GM18505 (cell line): Measurements from ENCODE around the gene OR52E2.
"Not testable (repeated sequence)": the region's sequence is repeated elsewhere in the genome, so short reads cannot be mapped to it uniquely, and the experiment has no call there.

Experiments
- ATAC-seq: cut with Tn5 transposase; IDR thresholded peaks from one replicate; pipeline ENCODE4 v1.9.1; 2021; ENCODE audit not compliant: unreplicated experiment
- POLR2A ChIP-seq: IDR thresholded peaks from 4 replicates; pipeline ENCODE4 v1.6.1; 2011; ENCODE audit warnings: borderline replicate concordance; ENCODE audit not compliant: insufficient read depth, insufficient read length; ENCODE audit errors: extremely low read depth

The OR52E2 gene

DNA sequence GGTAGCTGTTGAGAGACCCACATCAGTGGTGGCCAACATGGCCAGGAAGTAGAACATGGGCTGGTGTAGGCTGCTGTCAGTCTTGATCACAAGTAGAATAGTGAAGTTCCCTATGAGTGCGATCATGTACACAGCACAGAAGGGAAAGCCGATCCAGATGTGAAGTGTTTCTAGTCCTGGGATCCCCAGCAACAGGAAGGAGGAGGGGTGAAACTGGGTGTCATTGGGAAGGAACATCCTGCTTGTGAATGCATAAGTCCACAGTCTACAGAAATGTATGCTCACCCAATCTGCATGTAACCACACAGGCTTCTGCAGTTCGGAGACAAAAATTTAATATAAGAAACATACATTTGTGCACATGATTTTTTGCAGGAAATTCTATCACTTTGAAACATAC is at the start of gene OR52E2:
Gene OR52E2, minus strand, starts transcription at position 237 of the 400 bp plus-strand sequence. Its CDS starts 0 bp downstream, at position 237.
- TF ChIP-seq POLR2A = no peak
- ATAC-seq = no peak

GRCh38 chr11:5107285-5107684 is 47.9 kb upstream of the OR52E2 start:
- peak; percentile 50 for ATAC-seq
- no peak for TF ChIP-seq POLR2A

GRCh38 chr11:5103066-5103465 is 43.6 kb upstream of the OR52E2 start:
- no peak for ATAC-seq
- TF ChIP-seq POLR2A = no peak

DNA sequence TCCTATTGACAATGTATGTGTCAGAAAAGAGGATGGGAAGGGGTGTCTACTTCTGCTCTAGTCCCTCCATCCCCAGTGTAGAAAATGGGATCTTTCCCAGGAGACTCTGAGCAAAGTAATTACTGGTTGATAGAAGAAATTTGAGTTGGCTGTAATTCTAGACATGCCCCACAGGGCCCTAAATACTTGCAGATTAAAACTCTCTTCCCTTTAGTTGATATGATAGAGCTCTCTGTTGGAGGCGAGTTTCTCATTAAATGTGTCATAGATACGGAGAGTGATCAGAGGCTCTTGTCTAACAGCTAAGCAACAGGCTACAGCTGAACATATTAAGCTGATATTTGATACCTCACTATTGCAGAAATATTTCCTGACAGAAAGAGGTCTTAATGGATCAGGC is 42.8 kb upstream of the OR52E2 start:
- TF ChIP-seq POLR2A = no peak

DNA sequence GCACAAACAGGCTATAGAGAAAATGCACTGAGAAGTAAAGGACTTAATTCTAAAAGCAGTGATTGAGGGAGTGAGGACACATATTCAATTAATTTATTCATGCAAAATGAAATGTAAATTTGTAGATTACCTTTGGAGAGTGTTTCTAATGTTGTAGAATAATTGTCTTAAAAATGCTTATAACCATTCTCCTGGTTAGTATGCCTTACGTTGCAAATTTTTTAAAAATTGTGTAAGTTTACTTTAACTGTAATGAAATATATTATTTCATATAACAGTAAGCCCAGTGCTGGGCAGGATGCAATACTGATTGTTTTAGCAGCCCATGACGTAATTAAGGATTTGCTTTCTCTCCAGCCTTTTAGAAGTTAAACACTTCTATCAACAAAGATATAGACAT is 36.6 kb upstream of the OR52E2 start:
- no peak for ATAC-seq
- no peak for TF ChIP-seq POLR2A

More for the DNA sequence above, 42.8 kb upstream of the OR52E2 start:
- ATAC-seq = no peak

GRCh38 chr11:5092821-5093585 is 33.6 kb upstream of the OR52E2 start:
- ATAC-seq = no peak
- no peak for TF ChIP-seq POLR2A

DNA sequence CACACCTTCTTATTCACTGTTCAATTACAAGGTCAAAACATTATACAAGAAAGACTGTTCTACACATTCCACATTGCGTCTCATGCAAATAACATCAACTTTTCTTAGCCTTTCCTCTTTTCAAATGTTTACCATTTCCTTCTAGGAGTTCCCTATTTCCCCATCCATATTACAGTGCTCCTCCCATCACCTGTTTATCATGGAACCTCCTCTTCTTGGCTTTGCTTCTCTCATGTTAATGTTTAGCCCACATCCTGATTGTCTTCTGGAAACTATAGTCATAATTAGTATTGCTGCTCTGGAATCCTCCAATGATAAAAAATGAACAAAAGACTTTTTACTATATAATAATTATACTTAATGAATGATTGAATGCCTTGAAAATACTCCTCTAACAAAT is 31.2 kb upstream of the OR52E2 start:
- ATAC-seq = no peak
- TF ChIP-seq POLR2A = no peak

- TF ChIP-seq POLR2A = no peak
- ATAC-seq = no peak
These were observed 29.1 kb upstream of the OR52E2 start for GRCh38 chr11:5088556-5088955.

- no peak for ATAC-seq
- no peak for TF ChIP-seq POLR2A
These were observed 24.2 kb upstream of the OR52E2 start for GRCh38 chr11:5083602-5084001.

- ATAC-seq = no peak
- TF ChIP-seq POLR2A = no peak
These were observed 22.0 kb upstream of the OR52E2 start for GRCh38 chr11:5081405-5081804.

DNA sequence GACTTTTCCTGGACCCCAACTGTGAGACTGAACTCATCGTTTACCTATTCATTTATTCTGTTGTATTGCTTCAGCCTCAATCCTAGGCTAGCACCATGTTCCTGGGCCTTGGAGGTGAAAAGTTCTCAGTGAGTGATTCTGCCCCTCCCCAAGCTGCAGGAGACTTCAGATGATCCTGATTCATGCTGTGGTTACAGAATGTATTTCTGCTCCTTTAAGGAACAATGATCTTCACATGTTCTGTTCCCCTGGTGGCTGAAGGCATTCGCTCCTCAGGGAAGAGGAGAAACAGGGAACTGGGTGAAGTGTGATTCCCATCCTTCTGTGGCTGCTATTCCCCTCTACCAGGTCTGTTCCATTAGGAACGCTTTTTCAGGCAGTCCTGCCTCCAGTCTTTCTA is 12.4 kb upstream of the OR52E2 start:
- ATAC-seq = no peak
- TF ChIP-seq POLR2A = no peak

DNA sequence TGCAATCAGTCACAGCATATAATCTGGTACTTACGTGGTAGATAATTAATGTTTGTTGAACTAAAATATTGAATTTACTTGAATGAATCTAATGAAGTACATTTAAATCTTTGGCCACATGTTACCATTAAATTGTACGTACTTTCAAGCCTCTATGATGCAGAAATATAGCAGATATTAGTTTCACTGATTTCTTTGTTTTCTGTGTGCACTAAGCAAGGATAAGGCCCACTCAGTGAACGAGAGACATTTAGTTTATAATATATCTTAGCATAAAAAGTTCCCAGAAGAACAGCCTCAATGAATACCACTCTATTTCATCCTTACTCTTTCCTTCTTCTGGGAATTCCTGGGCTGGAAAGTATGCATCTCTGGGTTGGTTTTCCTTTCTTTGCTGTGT is 9.8 kb upstream of the OR52E2 start, which contains the start of gene OR52E1:
Gene OR52E1, plus strand, starts transcription at position 301 of the 400 bp plus-strand sequence.
- no peak for ATAC-seq
- TF ChIP-seq POLR2A = no peak

- TF ChIP-seq POLR2A = no peak
- ATAC-seq = no peak
These were observed 5.6 kb upstream of the OR52E2 start for GRCh38 chr11:5065027-5065426.

DNA sequence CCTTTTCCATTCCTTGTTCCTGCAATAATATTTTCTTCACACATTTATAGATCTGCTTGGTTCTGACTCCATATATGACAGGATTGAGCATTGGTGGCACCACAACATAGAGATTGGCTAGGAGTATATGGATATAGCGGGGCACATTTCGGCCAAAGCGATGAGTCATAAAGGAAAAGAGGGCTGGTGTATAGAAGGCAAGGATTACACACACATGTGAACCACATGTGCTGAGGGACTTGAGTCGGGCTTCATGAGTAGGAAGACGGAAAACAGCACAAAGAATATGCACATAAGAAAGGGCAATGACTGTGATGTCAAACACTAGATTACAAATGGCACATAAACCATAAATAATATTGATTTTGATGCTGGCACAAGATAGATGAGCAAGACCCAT is 748 bp downstream of the OR52E2 start:
- not testable (repeated sequence) for ATAC-seq
